Left lobe of liver (tissue), 2 donors: ENCODE results near the gene KCNH5. TPM values are rescaled to one million over a fixed set of nuclear protein-coding genes. Genes with fewer than 3 reads are reported as not detected.

ENCODE experiments used
- ATAC-seq: fragments of 200-7000 bp; cut with Tn5 transposase; one replicate; pipeline ENCODE4 v1.9.1; 2020; ENCODE audit warnings: mild to moderate bottlenecking, moderate library complexity
- DNase-seq: peaks from one replicate; pipeline ENCODE4 v3.0.0-alpha.2; 2020; ENCODE audit warnings: low spot score
- total RNA-seq: library from RNA; stranded (reverse); gene quantifications from one replicate; pipeline ENCODE4 v1.2.1, GENCODE V29; 2021
- donor health status: DM: no; HTN: no; CAD: no; lungs with moderate emphysema.
- donor health status: DM: no; HTN: yes; CAD: no.

Gene KCNH5
- total RNA-seq, 1 donor from 2014 or later = not detected

DNA sequence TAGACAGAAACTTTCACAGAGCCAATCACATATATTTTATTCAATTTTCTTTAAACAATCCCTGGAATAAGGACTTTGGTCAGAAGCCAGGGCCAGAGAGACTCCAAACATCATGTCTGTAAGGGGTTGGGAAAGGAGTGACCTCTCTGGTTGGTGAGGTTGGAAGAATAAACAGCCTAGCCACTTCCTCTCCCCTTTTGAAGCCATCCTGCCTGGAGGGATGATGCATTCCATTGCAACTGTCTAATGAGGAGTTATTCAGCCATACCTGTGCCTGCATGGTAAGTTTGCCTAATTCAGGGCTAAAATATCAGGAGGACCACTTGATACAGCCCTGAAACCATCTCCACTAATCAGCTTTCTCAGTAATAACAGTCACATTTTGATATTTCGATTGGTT lies 299.8 kb downstream of the KCNH5 start:
- DNase-seq (no peak), ATAC-seq (no peak)

DNA sequence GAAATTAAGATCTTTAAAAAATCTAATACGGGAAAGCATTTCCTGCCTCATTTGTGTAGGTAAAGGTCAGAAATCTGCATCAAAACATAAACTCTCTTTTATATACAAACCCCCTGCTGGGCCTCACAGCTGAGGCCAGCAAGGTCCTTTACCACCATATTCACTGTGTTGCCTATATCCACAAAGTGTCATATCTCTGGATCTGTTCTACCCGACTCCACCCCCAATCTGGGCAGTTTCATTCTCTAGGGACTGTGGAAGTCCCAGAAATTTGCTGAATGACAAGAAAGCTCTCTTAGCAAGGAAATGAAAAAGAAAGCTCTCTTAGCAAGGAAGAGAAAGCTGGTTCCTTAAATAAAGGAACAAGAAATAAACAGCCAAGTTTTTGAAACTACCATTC lies 301.7 kb downstream of the KCNH5 start:
- no peak for ATAC-seq

DNA sequence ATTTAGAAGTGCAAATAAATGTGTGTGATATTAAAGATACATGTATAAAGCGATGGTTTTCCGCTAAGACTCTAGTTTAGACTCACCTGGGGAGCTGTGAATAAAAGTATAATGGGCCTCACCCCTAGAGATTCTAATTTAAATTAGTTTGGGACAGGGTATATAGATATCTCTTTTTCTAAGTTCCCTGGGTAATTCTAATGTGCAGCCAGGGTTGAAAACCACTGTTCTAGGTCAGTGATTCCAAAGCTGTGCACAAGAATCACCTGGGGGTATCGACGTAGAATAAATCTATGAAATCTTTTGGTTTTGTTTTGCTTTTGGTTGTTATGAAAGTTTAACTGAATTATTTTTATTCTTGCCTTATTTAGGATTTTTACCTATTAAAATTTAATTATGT lies 302.1 kb downstream of the KCNH5 start:
- ATAC-seq = no peak
- DNase-seq = no peak

More for the DNA sequence above, 301.7 kb downstream of the KCNH5 start:
- no peak for DNase-seq

DNA sequence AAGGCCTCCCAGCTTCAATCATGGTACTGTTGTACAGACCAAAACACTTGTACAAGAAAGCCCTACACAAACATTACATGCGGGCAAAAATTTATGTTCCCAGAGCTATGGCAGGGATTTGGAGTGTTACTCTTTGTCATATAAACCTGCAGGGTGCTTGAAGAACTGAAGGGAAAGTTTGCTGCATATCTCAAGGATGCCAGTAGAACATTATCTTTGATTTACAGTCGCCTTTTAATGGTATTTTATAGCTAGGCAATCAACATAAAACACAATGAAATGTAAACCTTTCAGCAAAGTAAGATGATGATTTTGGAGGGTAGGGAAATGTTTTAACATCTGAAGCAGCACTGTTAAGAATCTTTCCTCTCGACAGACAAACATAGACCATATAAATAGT lies 305.6 kb downstream of the KCNH5 start:
- ATAC-seq (no peak), DNase-seq (no peak)

DNA sequence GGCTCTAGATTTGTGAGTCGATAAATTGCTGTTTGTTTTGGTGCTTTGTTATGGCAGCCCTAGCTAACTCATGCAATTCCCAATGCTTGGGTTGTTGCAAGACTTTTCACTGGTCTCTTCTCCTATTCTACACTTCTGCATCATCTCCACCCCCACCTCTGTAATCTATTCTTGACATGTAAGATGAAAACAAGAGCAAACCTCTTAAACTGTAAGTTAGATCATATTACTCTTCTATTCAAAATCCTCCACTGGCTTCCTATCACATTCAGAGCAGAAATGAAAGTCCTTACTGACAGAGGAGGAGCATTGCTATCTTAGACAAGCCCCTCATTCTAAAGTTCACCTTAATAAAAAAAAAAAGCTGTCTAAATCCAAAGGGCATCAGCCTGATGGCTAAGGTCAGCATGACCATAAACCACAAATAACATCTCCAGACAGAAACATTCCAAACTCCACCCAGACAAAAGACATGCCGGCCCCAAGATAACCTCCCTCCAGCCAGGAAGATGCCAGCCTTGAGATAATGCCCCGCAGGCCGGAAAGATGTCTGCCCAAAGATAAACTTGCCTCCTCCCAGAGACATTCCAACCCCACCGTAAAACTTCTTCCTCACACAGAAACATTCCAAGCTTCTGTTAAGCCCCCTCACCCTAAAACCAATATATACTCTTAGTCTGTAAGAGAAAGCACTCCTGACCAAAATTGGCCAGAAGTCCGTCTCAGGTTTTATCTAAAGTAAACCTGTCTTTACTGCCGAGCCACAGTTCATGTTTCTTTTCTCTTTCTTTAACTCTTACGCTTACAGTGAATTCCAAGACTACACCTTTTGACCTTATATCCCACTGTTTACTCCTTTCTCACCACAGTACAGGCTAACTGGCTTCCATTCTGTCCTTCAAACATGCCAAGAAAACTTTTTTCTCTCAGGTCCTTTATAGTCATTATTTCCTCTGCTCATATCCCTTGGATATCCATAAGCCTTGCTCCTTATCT lies 308.9 kb downstream of the KCNH5 start:
- no peak for DNase-seq
- ATAC-seq = no peak

DNA sequence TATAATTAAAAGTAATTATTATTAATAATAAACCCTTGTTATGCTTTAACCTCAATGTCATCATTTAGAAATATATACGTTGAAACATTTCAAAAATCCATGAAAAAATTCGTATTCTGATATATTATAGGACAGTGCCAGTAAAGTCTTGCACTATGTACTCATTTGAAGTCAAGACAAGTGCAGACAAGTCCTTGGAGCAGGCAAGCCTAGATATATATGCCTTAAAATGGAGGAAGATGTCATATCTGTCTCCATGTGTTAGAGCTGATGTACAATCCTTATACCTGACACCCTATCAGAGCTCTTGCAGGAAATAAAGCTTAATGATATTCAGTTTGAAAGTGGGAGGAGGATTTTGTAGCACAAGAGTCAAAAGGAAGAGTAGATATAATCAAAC lies 310.4 kb downstream of the KCNH5 start:
- no peak for DNase-seq
- no peak for ATAC-seq

DNA sequence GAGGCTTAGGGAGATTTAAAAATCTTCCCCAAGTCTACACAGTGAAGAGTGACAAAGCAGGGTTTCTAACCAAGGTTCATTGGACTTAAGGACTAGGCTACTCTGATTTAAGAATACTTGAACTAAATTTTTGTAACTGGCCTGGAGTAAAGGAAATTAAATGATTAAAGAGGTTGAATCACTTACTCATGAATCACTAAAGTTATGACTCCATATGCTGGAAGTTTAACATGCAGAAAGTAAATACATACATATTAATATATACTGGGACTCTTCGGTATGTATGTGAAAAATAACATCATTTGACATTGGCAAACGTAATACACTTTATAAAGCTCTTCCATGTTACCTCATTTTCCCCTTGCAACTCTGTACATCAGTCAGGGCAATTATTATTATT lies 322.9 kb downstream of the KCNH5 start:
- ATAC-seq (no peak), DNase-seq (no peak)

DNA sequence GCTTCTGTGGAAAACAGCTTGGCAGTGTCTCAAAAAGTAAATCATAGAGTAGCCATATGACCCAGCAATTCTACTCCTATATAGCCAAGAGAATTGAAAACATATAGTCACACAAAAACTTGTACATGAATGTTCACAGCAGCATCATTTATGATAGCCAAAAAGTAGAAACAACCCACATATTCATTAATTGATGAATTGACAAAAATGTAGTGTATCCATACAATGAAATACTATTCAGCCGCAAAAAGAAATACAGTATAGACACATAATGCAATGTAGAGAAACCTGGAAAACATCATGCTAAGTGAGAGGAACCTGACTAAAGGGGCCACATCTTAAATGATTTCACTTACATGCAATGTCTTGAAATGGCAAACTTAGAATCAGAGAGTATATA lies 326.6 kb downstream of the KCNH5 start:
- ATAC-seq (no peak), DNase-seq (no peak)

DNA sequence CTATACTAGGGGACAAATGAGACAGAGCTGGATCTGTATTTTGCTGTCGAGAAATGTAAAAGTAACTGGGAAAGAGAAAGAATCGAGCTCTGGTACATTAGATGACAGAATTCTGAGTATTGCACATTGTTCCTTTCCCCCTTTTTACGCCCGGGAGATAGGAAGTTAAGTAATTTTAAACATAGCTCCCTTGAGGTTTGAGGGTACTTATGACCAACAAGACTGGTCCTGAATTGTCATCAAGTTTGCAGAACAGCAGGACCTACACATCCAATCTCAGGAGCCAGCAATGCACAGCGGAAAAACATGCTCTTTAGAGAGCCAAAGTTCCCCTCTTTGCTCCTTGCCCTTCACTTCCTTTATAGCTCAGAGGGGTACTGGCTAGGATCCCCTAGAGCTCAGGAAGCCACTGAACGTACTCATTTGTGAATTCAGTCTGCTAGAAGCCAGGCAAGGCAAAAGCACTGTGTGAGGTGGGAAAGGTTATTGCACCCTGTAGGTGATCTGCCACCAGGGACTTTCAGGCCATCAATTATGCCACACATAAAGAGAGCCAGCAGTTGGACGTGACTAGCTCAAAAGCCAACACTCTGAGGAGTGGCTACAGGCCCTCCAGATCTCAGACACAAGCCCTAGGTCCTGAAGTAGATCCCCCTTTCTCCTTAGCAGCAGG lies 333.8 kb downstream of the KCNH5 start:
- DNase-seq = no peak
- no peak for ATAC-seq

DNA sequence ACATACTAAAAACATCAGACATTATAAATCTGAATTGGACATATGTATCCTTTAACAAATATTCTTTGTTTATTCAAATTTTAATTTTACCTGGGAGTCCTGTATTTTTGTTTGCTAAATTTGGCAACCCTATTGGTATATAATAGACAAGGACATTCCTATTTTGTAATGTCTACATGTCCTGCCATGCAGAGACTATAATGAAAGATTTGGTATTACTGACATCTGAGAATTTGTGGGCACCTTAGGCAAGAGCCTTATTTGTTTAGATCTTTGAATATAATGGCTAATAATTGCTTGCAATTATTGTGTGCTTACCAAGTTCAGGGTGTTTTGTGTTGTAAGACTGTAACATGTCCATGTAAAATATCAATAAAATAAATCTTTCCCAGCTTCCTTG lies 334.4 kb downstream of the KCNH5 start:
- no peak for ATAC-seq

DNA sequence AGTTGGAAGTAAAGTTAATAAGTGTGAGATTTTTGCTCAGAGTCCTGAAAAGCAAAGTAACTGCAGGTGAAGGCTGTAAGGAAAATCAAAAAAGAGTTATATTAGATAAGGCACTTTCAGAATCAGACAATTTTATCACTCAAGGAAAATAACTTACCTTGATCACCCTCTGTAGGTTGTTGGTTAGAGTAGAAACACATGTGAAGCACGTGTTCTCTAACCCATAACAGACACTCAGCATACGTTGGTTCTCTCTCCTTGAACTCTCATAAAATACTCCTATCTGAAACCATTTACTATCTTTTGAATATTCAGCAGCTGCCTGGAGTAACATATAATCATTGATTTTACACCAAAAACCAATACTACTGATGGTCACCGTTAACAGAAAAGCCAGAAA lies 335.5 kb downstream of the KCNH5 start:
- no peak for DNase-seq
- ATAC-seq = no peak

More for the DNA sequence above, 334.4 kb downstream of the KCNH5 start:
- DNase-seq = no peak

DNA sequence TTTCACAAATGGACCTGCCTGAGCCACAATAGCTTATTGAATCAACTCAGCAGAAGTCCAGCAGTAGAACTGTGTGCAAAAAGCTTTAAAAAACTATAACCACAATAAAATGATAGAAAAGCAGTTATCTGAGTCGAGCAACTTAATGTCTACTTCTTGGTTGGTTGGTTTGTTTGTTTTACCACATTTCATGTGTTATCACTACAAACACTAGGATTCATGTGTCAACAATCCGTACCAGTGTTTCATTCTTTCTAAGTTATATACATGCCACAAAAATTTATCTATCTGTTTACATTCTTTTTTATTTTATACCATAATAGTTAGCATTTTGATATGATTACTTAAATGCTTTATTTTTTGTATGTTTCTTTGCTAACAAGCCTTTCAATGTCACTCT lies 339.0 kb downstream of the KCNH5 start:
- DNase-seq (no peak), ATAC-seq (no peak)

DNA sequence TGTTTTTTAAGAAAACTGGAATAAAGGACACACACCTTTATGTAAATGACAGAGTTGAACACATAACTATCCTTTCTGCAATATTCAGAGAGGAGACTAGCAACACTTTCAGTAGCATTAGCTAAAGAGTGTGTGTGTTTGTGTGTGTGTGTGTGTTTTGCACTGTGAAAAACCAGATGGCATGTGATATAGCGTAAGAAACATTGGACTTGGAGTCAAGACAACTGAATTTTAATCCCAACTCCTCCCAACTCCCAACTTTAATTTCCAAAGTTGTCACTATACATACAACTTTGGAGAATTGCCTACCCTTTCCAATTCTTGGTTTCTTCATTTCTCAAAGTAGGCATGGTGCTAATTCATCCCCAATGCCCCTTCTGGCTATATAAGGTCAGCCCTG lies 347.8 kb downstream of the KCNH5 start:
- no peak for ATAC-seq

DNA sequence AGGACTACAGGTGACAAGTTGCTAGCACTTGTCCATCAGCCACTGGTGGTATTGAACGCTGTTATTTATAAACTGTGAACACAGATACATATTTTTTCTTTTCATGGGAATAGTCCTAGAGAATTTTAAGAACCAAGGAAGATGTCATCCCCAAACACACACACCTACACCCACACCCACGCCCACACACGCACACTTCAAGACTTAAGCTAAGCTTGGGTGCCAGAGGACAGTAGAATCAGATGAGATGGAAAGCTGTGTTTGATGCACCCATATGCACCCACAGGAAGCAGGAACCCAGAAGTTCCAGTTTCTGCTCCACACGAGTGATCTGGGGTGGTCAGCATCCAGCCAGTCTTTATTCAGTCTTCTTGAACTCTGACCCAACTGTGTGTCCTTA lies 348.3 kb downstream of the KCNH5 start:
- no peak for DNase-seq
- ATAC-seq = no peak

More for the DNA sequence above, 347.8 kb downstream of the KCNH5 start:
- DNase-seq = no peak

DNA sequence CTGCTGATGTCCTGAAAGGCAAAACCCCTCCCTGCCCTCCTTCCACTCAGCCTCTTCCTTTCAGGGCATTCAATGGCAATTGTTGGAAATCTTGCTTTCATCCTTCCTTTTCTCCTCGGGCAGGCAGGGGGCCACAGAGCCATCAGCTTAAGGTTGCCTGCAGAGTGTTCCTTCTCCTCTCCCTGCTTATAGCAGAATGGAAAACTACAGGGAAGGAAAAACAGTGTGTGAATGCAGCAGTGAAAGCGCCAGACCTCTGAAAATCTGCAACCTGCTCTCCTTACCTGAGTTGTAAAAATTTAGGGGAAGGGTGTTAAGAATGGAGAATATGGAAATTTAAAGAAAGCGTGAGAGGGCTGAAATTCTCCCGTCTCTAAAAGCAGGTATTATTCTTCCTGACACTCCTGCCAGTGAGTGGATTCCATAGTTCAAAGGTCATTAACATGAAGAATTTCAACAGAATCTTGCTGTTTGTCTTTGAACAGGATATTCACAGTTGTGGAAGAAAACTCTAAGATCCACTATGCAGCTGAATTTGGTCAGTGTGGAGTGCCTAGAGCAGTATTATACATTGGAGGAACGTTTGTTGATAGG lies 348.8 kb downstream of the KCNH5 start:
- DNase-seq (no peak), ATAC-seq (peak; percentile 53)

DNA sequence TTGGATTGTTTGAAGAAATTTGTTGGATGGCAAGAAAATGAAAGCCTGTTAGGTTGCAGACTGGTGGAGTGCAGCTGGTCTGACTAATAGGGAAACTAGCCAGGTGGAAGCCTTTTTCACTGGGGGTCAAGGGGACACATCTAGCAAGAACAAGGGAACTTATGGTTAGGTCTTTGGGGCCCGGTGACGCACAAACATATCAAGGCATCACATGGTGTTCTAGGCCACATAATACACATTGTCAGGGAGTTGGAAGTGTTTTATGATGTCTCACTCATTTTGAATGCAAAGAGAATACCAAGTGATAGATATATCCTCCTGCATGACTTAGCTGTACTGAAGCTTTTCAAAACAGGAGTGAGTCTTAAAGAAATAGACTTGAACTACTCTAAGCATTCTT lies 351.2 kb downstream of the KCNH5 start:
- ATAC-seq = no peak
- no peak for DNase-seq

DNA sequence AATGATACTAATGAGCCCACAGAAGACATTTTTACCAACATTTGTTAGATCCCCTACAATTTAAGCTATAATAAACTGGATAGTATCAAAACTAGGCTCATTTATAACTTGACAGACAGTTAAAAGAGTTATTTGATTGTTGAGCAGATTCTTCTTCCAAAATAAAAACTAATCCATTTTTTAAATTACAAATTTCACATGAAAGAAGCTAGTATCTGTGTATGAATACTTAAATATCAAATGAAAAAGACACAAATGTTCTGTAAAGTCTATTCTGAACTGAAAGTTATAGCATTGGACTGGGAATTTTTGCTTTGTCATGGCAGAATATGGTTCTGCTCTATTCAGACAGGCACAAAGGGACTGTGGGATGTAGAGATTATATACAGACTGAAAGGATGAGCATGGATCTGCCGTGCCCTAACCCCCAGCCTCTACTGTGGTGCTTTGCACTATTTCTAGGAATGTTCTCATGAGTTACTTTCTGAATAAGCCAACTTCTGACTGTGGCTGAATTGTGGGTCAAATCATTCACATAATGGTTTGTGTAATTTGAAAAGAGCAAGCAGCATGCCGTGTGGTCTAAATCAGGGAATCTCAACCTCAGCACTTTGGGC lies 352.7 kb downstream of the KCNH5 start:
- no peak for DNase-seq

DNA sequence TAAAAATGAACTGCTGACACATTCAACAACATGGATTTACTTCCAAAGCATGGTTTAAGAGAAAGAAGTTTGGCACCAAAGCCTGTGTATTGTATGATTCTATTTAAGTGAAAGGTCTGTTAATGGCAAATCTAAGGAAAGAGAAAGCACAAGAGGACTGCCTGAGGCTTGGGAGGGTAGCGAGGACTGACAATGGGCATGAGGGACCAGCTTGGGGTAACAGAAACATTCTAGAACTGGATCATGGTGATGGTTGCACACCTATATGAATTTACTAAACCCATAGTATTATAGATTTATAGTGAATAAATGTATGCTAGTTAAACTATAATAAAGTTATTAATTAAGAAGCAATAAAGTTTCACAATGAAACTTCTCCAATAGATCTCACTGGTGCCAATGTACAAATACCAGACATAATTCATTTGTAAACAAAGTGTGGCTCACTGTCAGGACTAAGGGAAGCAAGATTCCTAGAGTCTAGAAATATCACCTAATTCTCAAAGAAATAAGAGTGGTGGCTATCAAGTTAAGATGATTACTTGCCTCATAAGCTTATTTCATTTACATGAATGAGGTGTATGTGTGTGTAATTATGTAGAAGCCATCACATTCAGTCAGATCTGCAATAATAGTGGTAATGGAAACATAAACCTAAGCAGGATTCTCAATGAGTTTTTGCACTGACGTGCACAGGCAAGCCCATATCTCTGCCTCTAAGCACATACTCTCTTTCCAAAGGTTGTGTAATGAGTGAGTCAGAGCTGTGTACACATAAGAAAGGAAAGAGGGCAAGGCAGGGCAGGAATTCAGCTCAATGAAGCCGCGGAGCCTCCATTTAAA lies 353.4 kb downstream of the KCNH5 start:
- ATAC-seq (peak; percentile 99), DNase-seq (no peak)

More for the DNA sequence above, 352.7 kb downstream of the KCNH5 start:
- ATAC-seq = peak; percentile 33

DNA sequence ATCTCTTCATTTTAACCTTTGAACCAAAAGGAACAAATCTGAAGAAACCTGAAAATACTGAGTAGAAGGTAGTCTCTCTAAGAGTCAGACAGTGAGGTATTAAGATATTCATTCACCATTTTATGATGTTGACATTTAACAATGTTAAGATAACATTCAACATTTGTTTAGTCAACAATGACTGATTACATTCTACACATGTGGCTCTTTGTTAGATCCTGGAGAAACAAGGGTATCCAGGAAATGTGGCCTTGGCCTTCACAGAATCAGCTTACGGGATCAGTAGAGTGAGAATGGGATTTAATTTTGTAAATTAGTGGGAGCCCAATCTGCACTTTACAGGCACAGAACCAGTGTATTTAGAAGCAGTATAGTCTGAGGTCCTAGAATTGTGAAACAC lies 355.5 kb downstream of the KCNH5 start:
- DNase-seq (no peak), ATAC-seq (no peak)

DNA sequence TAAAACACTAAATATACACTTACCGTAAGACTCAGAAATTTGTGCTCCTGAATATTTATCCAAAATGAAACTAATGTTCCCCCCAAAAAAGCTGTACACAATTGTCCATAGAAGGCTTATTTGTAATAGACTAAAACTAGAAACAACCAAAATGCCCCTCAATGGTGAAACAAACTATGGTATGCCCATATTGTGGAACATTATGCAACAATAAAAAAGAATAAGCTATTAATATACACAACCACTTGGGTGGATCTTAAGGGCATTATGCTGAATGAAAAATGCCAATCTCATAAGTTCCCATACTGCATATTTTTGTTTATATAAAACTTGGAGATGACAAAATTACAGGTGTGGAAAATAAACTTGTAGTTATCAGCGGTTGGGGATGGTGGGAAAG lies 357.4 kb downstream of the KCNH5 start:
- ATAC-seq (no peak), DNase-seq (no peak)
